Cardiac muscle cell (in vitro differentiated cells and primary cell): ENCODE measurements around the gene ZFP69. TPM values are rescaled to one million over a fixed set of nuclear protein-coding genes. Genes with fewer than 3 reads are reported as not detected.

Experiments used
- DNase-seq, 2 donors: peaks; one replicate each; pipeline versions ENCODE4 v3.0.0 to v3.0.0-alpha.2; 2010 to 2017; ENCODE audit warnings: low read depth in 1 of 2, low spot score in 1 of 2
- H3K27ac ChIP-seq: fragments of 200-600 bp; sonication (generic); 2 replicates; pipeline ENCODE4 v1.5.1; 2016
- H3K27me3 ChIP-seq: fragments of 200-600 bp; sonication (generic); 2 replicates; pipeline ENCODE4 v1.6.0; 2016; ENCODE audit warnings: control low read depth
- H3K36me3 ChIP-seq: fragments of 200-600 bp; sonication (generic); 2 replicates; pipeline ENCODE4 v1.5.1; 2016; ENCODE audit warnings: control low read depth
- H3K4me1 ChIP-seq: fragments of 200-600 bp; sonication (generic); 2 replicates; pipeline ENCODE4 v1.8.1; 2017; ENCODE audit warnings: low read depth, mild to moderate bottlenecking, mixed run types
- H3K4me3 ChIP-seq: fragments of 200-600 bp; sonication (generic); 2 replicates; pipeline ENCODE4 v1.5.1; 2016; ENCODE audit warnings: mild to moderate bottlenecking
- H3K9me3 ChIP-seq: fragments of 200-600 bp; sonication (generic); 2 replicates; pipeline ENCODE4 v1.5.1; 2017; ENCODE audit warnings: low read depth, mild to moderate bottlenecking, control low read depth
- CTCF ChIP-seq: IDR thresholded peaks from 2 replicates; pipeline ENCODE4 v1.5.1; 2012; ENCODE audit warnings: low read depth, mild to moderate bottlenecking, low read length
- polyA plus RNA-seq: library from polyadenylated mRNA; unstranded; fragments of >200 nt; fragmentation: Nextera tagmentation; extraction: Ambion mirVana; gene quantifications from 2 replicates; pipeline ENCODE4 v1.2.1, GENCODE V29; 2016
- total RNA-seq: library from RNA; depleted of rRNA; stranded (reverse); fragments of >200 nt; gene quantifications from 2 replicates; pipeline ENCODE4 v1.2.3, GENCODE V29; 2016

Gene ZFP69
- total and polyA plus RNA-seq, 2 experiments from 2014 or later, result 2.9 to 7.2 TPM

DNA sequence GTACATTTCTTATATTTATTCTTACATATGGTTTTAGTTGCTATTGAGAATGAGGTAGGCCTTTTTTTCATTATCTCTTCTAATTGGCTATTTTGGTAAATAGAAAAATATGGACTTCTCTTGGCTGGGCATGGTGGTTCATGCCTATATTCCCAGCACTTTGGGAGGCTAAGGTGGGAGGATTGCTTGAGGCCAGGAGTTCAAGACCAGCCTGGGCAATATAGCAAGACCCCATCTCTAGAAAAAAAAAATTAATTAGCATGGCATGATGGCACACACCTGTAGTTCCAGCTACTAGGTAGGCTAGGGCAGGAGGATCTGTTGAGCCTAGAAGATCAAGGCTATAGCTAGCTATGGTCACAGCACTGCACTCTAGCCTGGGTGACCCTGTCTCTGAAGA, 57.5 kb downstream of the ZFP69 start:
- no peaks in the 10 kb centered on the region for H3K9me3 ChIP-seq
- no peaks in the 10 kb centered on the region for H3K27me3 ChIP-seq
- no peak overlapping the region for H3K27ac ChIP-seq
- no peak for TF ChIP-seq CTCF
- no peak overlapping the region for H3K4me3 ChIP-seq
- no peaks in the 10 kb centered on the region for H3K36me3 ChIP-seq
- peaks cover 10% of the 10 kb centered on the region for H3K4me1 ChIP-seq
- no peak for DNase-seq

DNA sequence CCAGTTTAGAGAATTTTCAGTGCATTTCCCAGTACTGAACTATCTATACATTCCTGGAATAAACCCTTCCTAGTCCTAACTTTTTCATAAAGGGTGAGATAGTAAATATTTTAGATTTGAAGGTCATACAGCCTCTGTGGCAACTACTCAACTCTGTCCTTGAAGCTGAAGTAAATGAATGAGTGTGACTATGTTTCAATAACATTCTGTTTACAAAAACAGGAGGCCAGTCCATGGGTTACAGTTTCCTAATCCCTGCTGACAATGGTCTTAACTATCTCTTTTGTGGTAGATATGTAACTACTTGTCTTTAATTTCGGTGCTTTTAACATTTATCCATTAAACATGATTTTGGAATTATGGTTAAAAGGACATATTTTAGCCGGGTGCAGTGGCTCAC, 58.6 kb downstream of the ZFP69 start:
- no peak for TF ChIP-seq CTCF
- no peak overlapping the region for H3K4me3 ChIP-seq
- no peaks in the 10 kb centered on the region for H3K27me3 ChIP-seq
- H3K9me3 ChIP-seq, result no peaks in the 10 kb centered on the region
- DNase-seq, result no peak
- no peak overlapping the region for H3K27ac ChIP-seq
- H3K4me1 ChIP-seq, result peaks cover 10% of the 10 kb centered on the region
- H3K36me3 ChIP-seq, result no peaks in the 10 kb centered on the region

DNA sequence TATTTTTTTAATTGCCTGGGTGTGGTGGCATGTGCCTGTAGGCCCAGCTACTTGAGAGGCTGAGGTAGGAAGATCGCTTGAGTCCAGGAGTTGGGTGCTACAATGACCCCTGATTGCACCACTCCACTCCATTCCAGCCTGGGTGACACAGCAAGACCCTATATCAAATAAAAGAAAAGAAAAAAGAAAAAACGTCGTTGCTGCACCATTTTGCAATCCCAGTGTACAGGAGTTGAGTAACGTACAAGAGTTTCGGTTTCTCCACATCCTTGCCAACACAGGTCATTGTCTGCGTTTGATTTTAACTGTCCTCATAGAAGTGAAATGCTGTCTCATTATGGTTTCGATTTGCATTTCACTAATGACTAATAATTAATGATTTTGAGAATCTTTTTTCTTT, 62.2 kb downstream of the ZFP69 start:
- H3K4me1 ChIP-seq, result no peaks in the 10 kb centered on the region
- DNase-seq, result no peak
- no peak for TF ChIP-seq CTCF
- no peaks in the 10 kb centered on the region for H3K27me3 ChIP-seq
- no peaks in the 10 kb centered on the region for H3K9me3 ChIP-seq
- peaks cover 3% of the 10 kb centered on the region for H3K36me3 ChIP-seq
- H3K27ac ChIP-seq, result no peak overlapping the region
- H3K4me3 ChIP-seq, result no peak overlapping the region

Other genes starting within 250 kb of the ZFP69 start
- not detected in 2 replicates for gene TMCO2, start 229.4 kb upstream of the ZFP69 start, total RNA-seq
- gene TMCO2, start 229.4 kb upstream of the ZFP69 start, polyA plus RNA-seq, result not detected in 2 replicates
- gene ZMPSTE24, start 219.1 kb upstream of the ZFP69 start, total RNA-seq, result 8.4 and 15.0 TPM in 2 replicates
- gene ZMPSTE24, start 219.1 kb upstream of the ZFP69 start, polyA plus RNA-seq, result 9.8 and 24.0 TPM in 2 replicates
- 2.9 and 3.4 TPM in 2 replicates for gene COL9A2, start 160.0 kb upstream of the ZFP69 start, total RNA-seq
- 5.9 and 7.2 TPM in 2 replicates for gene COL9A2, start 160.0 kb upstream of the ZFP69 start, polyA plus RNA-seq
- 16.2 and 16.7 TPM in 2 replicates for gene SMAP2, start 103.6 kb upstream of the ZFP69 start, total RNA-seq
- 23.3 and 29.5 TPM in 2 replicates for gene SMAP2, start 103.6 kb upstream of the ZFP69 start, polyA plus RNA-seq
- gene ZFP69B, start 26.8 kb upstream of the ZFP69 start, total RNA-seq, result 2.3 and 2.7 TPM in 2 replicates
- 3.2 and 3.7 TPM in 2 replicates for gene ZFP69B, start 26.8 kb upstream of the ZFP69 start, polyA plus RNA-seq
- gene EXO5, start 31.5 kb downstream of the ZFP69 start, total RNA-seq, result 6.3 and 6.6 TPM in 2 replicates
- gene EXO5, start 31.5 kb downstream of the ZFP69 start, polyA plus RNA-seq, result 6.1 and 8.9 TPM in 2 replicates
- gene ZNF684, start 54.3 kb downstream of the ZFP69 start, total RNA-seq, result 3.6 and 7.4 TPM in 2 replicates
- 8.2 TPM in 2 replicates for gene ZNF684, start 54.3 kb downstream of the ZFP69 start, polyA plus RNA-seq
- 33.0 and 39.3 TPM in 2 replicates for gene RIMS3, start 188.4 kb downstream of the ZFP69 start, total RNA-seq
- 29.1 and 29.7 TPM in 2 replicates for gene RIMS3, start 188.4 kb downstream of the ZFP69 start, polyA plus RNA-seq
- 124 and 130 TPM in 2 replicates for gene NFYC, start 214.4 kb downstream of the ZFP69 start, total RNA-seq
- 143 and 149 TPM in 2 replicates for gene NFYC, start 214.4 kb downstream of the ZFP69 start, polyA plus RNA-seq